DMS79 treated with DMSO at 0.1 percent for 48 hours (cell line): Measurements from ENCODE around the gene ADCY5.
A peak's percentile ranks its signal among the peaks of the same experiment; 100 is the strongest.
"Not testable (repeated sequence)": the region's sequence is repeated elsewhere in the genome, so short reads cannot be mapped to it uniquely, and the experiment has no call there.

Source experiments
- DNase-seq: peaks from one replicate; lab custom pipeline; 2025; lab: John Stamatoyannopoulos, UW

ADCY5 gene

DNA sequence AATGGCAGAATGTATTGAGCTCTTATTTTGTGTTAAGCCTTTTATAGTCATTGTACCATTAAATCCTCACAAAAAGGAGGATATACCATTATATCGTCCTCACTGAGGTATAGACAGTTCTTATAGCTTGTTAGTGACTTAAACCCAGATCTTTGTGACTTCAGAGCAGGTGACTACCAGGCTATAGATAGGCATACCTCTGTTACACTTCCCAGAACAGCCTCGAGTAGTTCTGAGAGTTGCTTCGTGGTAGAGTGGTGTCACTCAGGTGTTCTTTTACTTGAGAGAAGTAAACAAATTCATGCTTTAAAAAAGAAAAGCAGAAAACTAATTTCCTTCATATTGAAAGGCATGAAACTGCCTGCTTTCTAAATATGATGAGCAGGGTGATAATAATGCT, 187.2 kb downstream of the ADCY5 start:
- DNase-seq, result no peak

DNA sequence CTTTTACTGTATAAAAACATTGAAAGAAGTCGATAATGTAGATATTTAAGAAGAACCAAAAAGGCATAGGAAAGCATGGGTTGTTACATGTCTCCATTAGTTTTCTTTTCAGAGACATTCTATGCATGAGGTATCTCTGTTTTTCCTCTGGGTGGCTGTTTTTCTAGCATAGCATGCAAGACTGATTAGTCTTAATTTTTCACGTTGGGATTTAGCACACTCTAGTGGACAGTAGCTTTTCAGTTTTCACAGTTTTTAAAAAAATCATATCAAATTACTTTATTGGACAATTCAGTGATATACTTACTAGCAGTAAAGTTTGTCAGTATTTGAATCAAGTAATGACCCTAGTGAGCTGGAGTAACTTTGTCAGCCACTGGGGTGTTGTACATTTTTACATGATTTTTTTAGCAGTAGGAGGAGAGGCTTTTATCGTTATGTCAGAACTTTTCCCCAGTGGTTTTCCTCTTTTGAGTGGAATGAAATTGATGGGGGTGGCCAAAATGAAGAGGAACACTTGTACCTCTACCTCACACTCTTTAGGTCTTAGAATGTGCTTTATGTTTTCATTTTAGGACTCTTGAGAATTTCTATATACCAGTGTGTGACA, 190.0 kb downstream of the ADCY5 start:
- DNase-seq, result peak; percentile 48

DNA sequence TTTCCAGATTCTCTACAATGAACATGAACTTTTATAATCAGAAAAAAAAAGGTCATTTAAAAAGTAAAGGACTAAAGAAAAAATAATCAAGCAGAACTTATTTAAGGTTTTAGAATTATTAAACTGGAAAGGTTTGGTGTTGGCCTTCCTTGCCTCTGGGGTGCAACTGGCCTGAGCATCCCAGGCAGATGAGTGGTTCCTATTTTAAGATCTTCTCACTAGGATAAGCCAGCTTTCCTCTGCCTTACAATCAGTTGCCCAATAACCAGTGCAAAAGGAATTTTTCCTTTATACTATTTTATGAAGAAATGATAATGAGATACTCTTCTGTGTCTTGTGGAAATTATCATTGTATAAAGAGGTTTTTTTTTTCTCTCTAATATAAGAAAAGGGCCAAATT, 190.5 kb downstream of the ADCY5 start:
- DNase-seq, result no peak

DNA sequence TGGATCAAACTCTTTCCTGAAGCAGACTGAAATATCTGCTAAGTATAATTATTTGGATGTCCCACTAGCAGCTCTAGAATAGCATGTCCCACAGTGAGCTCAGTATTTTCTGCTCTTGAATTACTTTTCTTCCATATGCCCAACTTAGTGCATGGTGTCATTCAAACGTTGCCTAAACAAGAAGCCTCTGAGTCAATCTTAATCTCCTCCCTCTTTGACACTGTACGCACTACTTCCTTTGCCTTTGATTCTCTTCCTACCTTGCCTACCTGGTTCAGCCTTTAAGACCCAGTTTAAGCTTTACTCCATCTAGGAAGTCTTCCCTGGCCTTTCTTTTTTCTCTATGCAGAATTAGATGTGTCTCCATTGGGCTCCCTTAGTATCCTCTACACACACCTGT, 192.6 kb downstream of the ADCY5 start:
- DNase-seq, result no peak

DNA sequence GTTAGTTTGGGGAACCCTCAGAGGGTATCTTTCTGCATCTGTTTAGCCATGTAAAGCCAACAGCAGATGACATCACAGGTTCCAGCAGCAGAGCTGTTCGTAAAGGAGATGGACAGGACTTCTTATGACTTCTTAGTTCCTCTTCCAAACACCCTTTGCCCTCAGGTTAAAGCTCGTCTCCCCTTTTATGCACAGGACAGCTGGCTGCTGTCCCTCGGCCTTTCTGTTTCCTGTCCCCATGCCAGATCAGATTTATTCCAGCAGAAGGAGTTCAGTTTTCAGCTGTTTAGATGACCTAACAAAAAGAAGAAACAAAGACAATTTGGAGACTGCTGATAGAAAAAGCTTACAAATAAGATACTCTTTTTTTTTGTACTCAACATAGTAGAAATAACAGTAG, 202.0 kb downstream of the ADCY5 start:
- DNase-seq, result no peak

DNA sequence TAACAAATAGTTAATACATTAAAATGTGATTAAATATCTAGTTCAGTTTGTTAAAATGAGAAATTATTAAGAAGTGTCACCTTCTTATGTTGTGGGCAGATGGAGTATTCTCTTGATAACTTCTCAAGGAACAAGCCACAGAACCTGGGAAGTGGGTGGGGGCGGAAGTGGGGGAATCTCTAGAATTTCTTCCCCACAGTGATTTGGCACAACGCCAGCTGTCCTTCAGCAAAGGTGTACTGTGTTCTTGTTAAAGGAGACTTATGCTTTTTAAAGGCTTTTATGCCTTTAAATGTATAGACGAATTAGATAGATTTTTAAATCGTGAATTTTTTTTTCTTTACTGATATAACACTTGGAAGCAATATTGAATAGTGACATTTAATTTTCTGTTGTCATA, 204.8 kb downstream of the ADCY5 start:
- DNase-seq, result no peak

DNA sequence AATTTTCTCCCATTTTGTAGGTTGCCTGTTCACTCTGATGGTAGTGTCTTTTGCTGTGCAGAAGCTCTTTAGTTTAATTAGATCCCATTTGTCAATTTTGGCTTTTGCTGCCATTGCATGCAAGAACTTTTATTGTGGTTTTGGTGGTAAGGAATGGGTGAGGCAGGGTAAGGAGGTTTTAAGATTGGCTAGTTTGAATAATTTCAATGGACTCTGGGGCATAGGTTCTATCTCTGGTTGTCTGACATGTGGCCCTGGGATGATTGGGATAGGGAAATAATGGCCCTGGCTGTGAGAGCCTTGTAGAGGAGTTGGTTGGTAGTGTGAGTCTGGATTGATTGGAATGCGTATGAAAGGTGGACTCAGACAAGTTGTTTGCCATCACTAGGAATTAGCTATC, 209.1 kb downstream of the ADCY5 start:
- no peak for DNase-seq

DNA sequence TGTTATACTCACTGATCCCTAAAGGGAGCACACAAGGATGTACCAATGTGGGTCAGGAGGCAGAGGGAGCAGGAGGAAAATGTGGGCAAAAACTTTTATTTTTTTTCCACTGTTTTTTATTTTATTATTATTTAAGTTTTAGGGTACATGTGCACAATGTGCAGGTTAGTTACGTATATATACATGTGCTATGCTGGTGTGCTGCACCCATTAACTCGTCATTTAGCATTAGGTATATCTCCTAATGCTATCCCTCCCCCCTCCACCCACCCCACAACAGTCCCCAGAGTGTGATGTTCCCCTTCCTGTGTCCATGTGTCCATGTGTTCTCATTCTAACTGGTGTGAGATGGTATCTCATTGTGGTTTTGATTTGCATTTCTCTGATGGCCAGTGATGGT, 209.7 kb downstream of the ADCY5 start:
- not testable (repeated sequence) for DNase-seq

DNA sequence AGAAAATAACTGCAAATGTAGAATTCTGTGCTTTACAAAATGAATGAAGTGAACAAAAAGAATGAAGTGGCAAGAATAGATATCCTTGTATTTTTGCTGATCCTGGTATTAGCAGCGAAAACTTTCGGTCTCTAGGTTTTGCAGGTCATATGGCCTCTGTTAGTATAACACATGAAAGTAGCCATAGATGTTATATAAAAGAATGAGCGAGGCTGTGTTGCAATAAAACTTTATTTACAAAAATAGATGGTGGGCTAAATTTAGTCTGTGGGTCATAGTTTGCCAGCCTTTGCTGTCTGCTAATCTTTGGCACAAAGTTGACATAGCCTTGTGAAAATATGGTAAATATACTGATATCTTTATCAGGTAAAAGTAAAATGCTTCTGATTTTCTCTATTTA, 212.0 kb downstream of the ADCY5 start:
- no peak for DNase-seq
